CD4-positive, alpha-beta T cell treated with Interleukin-6 for 4 hours (primary cell): ENCODE measurements around the gene TRAPPC3L.
"Not testable (repeated sequence)": the region's sequence is repeated elsewhere in the genome, so short reads cannot be mapped to it uniquely, and the experiment has no call there.

Experiments used
- DNase-seq: peaks from one replicate; pipeline ENCODE4 v3.0.0-alpha.2; 2020; ENCODE audit warnings: mixed read lengths

Gene TRAPPC3L

GRCh38 chr6:116512734-116513133 lies 32.8 kb downstream of the TRAPPC3L start:
- no peak for DNase-seq

DNA sequence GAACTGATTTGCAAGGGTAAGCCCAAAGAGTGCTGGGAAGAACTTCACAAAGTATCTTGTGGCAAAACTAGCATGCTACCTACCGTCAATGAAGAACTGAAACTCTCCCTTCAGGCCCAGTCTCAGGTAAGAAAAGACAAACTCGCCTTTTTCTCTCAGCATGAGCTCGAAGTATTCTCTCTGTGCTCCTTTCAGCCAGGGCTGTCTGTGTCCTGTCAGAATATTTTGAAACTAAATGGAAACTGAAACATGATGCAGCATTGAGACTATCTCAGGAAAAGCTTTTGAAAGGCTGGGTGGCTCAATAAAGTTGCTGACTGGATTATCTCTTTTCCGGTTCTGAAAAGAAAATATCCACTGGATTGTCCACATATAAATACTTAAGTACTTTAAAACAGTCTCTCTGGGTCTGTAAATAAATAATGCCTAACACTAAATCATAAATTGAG lies 33.3 kb downstream of the TRAPPC3L start:
- DNase-seq = no peak

DNA sequence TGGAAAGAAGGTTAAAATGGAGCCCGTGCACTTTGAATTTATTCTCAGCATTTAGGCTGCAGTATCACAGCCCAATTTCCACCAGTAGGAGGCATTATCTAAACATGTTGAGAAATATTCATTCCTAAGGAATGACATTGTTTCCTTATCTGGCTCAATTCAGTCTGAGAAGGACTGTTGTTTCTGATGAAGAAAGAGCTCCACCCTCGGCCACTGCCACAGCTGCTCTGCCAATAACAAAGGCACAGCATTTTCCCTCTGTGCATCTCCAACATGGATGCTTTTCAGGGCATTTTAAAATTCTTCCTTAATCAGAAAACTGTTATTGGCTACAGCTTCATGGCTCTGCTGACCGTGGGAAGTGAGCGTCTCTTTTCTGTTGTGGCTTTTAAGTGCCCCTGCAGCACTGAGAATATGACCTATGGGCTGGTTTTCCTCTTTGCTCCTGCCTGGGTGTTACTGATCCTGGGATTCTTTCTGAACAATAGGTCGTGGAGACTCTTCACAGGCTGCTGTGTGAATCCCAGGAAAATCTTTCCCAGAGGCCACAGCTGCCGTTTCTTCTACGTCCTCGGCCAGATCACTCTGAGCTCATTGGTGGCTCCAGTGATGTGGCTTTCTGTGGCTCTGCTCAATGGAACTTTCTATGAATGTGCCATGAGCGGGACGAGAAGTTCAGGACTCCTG lies 33.9 kb downstream of the TRAPPC3L start, which contains the start of gene CALHM5:
Gene CALHM5, plus strand, starts transcription at position 216 of the 687 bp plus-strand sequence. Its CDS starts 58 bp downstream, at position 274.
- no peak for DNase-seq

DNA sequence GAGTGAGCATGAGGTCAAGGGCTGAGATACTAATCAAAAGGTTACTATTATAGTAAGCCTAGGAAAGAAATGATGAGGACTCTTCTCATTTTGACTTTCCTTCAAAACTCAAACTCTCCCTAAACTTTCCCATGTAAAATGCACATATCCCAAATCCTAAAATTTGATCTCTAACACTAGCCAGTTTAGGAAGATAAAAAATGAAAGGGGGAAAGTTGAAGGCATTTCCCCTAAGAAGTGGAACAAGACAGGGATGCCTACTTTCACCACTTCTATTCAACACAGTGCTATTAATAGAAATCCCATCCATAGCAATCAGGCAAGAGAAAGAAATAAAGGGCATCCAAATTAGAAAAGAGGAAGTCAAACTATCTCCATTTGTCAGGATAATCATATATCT lies 37.0 kb downstream of the TRAPPC3L start:
- DNase-seq = no peak

DNA sequence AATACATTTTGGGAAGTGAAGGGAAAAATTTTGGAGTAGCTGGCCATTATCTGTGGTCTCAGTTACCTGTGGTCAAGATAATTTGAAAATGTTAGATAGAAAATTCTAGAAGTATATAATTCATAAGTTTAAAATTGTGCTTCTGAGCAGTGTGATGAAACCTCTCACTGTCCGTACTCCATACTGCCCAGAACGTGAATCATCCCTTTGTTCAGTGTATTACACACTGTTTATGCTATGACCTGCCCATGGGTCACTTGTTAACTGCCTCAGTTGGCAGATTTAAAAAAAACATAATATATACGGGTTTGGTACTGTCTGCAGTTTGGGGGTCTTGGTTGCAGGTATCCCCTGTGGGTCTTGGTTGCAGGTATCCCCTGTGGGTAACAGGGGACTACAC lies 38.2 kb downstream of the TRAPPC3L start:
- no peak for DNase-seq

DNA sequence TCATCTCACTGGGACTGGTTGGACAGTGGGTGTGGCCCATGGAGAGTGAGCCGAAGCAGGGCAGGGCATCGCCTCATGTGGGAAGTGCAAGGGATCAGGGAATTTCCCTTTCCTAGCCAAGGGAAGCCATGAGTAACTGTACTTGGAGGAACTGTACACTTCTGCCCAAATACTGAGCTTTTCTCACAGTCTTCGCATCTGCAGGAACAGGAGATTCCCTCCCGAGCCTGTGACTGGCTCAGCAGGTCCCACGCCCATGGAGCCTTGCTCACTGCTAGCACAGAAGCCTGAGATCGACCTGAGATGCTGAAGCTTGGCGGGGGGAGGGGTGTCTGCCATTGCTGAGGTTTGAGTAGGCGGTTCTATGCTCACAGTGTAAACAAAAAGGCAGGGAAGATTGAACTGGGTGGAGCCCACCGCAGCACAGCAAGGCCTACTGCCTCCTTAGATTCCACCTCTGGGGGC lies 44.5 kb downstream of the TRAPPC3L start:
- DNase-seq = no peak

- no peak for DNase-seq
These were observed 48.3 kb downstream of the TRAPPC3L start for GRCh38 chr6:116497113-116497676.

GRCh38 chr6:116495161-116495560 lies 50.3 kb downstream of the TRAPPC3L start:
- not testable (repeated sequence) for DNase-seq

GRCh38 chr6:116492331-116493067 lies 53.0 kb downstream of the TRAPPC3L start:
- DNase-seq = no peak

DNA sequence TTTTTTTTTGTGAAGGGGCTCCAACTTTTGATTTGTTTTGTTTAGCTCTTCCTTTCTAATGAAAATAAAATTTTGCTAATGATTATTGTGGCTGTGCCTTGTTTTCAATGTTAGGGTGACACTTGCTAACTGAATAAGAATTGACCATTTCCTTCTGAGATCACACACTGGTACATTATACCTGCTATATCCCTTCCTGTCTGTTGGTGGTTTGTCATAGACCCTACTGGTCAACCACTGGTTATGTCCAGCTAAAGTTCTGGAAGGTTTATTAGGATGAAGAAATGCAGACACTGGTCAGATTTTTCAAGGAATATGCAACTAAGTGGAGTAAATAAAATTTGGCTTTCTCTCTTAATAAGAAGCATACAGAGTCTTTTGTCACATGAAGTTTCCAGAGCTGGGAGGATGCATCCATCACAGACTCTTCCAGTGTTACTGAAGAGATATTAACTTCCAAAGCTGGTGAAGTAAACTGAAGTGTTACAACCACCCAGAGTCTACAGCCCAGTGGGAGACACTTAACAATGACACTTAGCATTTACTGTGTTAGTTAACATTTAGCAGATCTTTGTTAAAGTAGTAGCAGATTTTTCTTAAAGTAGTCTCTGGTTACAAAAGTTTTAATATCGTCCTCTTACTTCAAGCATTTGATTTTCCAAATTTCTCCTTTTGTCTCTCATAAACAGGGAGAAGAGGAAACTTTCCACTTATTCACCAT lies 53.7 kb downstream of the TRAPPC3L start:
- DNase-seq = no peak

- no peak for DNase-seq
These were observed 59.8 kb downstream of the TRAPPC3L start for GRCh38 chr6:116485559-116486184.

DNA sequence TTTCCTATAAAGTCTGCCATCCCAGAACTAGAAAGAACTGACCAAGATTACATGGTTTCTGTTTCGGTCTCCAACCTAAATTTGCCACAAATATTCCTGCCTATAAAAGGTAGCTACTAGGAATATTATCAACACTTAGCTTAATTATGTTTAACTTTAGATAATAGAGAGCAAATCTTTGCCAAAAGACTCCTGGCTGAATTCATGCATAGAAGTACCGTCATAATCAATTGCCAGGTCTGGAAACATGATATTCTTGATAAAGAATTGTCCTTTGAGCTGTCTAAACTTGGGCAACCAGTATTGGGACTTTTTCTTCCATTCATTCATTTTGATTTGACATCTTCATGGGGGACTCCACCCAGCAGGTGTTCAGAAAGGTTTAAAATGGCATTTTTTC lies 61.9 kb downstream of the TRAPPC3L start:
- DNase-seq = no peak

GRCh38 chr6:116482780-116483179 lies 62.7 kb downstream of the TRAPPC3L start:
- no peak for DNase-seq

GRCh38 chr6:116476002-116476678 lies 69.3 kb downstream of the TRAPPC3L start:
- DNase-seq = peak; percentile 8

DNA sequence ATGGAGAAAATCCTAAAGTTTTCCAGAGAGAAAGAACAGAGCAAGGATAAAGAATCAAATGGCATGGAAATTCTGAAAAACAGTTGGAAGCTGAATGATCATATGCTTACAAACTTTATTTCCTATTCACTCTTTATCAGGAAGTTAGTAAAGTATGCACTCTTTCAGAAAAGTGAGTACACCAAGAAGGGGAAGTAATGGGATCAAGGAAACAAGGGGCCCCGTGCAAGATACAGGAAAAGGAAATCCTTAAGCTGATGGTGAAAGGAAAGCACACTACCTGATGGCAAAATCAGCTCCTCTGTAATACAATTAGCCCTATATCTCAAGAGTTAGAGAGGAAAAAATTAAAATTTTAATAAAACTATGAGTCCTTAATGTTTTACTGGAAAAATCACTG lies 70.3 kb downstream of the TRAPPC3L start:
- no peak for DNase-seq

DNA sequence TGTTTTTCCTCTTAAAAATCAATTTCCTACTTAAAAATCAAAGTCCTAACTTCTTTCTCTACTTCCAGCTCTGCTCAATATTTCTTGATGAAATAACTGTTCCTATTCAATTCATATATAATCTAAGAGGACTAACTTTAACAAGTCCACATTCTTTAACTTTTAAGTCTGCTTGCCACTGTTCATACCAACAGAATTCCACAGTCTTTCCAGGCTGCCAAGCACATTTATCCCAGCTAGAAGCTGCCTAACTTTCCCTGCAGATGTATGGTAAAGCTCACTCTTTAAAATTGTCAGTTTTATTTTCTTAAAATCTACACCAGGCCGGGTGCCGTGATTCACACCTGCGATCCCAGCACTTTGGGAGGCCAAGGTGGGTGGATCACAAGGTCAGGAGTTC lies 72.8 kb downstream of the TRAPPC3L start:
- no peak for DNase-seq

GRCh38 chr6:116471531-116471930 lies 74.0 kb downstream of the TRAPPC3L start:
- DNase-seq = no peak

DNA sequence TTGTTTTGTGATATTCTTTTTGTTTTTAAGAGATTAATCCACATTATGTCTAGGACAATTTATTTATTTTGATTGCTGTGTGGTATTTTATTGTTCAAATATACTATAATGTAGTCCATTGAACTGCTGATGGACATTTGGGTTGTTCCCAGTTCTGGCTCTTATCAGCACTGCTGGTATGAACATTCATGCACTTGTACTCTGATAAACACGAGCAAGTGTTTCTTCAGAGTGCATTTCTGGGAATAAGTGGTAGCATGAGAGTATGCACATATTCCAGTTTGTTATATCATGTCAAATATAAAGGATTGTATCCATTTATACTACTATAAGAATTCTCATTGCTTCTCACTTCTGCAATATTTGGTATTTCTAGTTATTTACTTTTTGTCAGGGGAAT lies 77.2 kb downstream of the TRAPPC3L start:
- no peak for DNase-seq

DNA sequence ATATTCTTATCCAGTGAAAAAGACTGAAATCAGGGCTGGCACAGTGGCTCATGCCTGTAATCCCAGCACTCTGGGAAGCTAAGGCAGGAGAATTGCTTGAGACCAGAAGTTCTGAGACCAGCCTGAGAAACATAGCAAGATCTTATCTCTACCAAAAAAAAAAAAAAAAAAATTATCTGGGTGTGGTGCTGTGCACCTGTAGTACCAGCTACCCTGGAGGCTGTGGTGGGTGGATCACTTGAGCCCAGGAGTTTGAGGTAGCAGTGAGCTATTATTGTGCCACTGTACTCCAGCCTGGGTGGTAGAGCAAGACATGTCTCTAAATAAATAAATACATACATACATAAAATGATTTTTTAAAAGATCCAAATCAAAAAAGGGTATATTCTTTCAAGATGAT lies 78.0 kb downstream of the TRAPPC3L start:
- no peak for DNase-seq

- no peak for DNase-seq
These were observed 78.4 kb downstream of the TRAPPC3L start for GRCh38 chr6:116467096-116467495.

DNA sequence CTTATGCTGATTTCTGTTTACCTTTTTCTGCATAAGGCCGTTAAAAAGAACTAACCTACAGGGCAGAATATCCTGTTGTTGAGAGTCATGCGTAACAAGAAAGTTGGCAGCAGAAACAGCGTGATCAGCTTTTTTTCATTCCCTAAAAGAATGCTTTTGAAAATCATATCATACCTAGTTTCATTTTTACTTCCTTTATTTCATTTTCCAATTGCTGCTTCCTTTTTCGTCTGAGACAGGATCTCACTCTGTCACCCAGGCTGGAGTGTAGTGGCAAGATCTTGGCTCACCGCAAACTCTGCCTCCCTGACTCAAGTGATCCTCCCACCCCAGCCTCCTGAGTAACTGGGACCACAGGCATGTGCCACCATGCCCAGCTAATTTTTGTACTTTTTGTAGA lies 80.2 kb downstream of the TRAPPC3L start:
- DNase-seq = no peak

- no peak for DNase-seq
These were observed 82.2 kb downstream of the TRAPPC3L start for GRCh38 chr6:116463301-116463700.
